Panc1 (cell line): ENCODE results near the gene FBXL17. TPM values are rescaled to one million over a fixed set of nuclear protein-coding genes. Genes with fewer than 3 reads are reported as not detected.

ENCODE experiments used
- ATAC-seq: fragments of 200-7000 bp; cut with Tn5 transposase; 2 replicates; pipeline ENCODE4 v1.9.1; 2020; ENCODE audit warnings: mild to moderate bottlenecking, moderate library complexity
- BruUV-seq: library from RNA; stranded (reverse); fragments of 400-500 nt; replicated peaks from 2 replicates; lab custom pipeline; 2021; lab: Mats Ljungman, UMichigan
- CTCF ChIA-PET: fragments of 300-600 bp; sonication (Branson Sonifier 250); formaldehyde crosslinking; loops from one replicate; lab custom pipeline; 2022; ENCODE audit warnings: antibody characterized with exemption; lab: Charles Lee
- POLR2A ChIA-PET: fragments of 300-600 bp; sonication (Branson Sonifier 250); formaldehyde crosslinking; loops from one replicate; lab custom pipeline; 2022; ENCODE audit warnings: antibody characterized with exemption; lab: Charles Lee
- DNase-seq: peaks from one replicate; pipeline ENCODE4 v3.0.0-alpha.2; 2010; ENCODE audit warnings: low read depth, low spot score
- H3K27ac ChIP-seq: 2 replicates; pipeline ENCODE4 v1.5.1; 2011; ENCODE audit warnings: mild to moderate bottlenecking, low read length, inconsistent platforms
- H3K27me3 ChIP-seq: fragments of 200-500 bp; sonication (Bioruptor generic); 2 replicates; pipeline ENCODE4 v1.6.0; 2014; ENCODE audit warnings: low read length, inconsistent platforms; ENCODE audit not compliant: control insufficient read depth, insufficient read depth
- H3K36me3 ChIP-seq: fragments of 200-500 bp; sonication (Bioruptor generic); 2 replicates; pipeline ENCODE4 v1.5.1; 2014; ENCODE audit warnings: inconsistent platforms, mild to moderate bottlenecking, low read length, moderate library complexity; ENCODE audit not compliant: control insufficient read depth, insufficient read depth
- H3K4me1 ChIP-seq: 2 replicates; pipeline ENCODE4 v1.5.1; 2011; ENCODE audit warnings: inconsistent platforms, mild to moderate bottlenecking, low read length, moderate library complexity; ENCODE audit not compliant: control insufficient read depth, insufficient read depth
- H3K4me3 ChIP-seq, 2 experiments: 2 replicates each; pipeline ENCODE4 v1.5.1; 2011 to 2012; ENCODE audit warnings: low read depth in 2 of 2, low read length in 2 of 2, mild to moderate bottlenecking in 2 of 2, inconsistent platforms in 1 of 2, moderate library complexity in 1 of 2
- H3K9me3 ChIP-seq: fragments of 200-500 bp; sonication (Bioruptor generic); 2 replicates; pipeline ENCODE4 v1.5.1; 2014; ENCODE audit warnings: low read depth, mild to moderate bottlenecking, inconsistent platforms, low read length, moderate library complexity; ENCODE audit not compliant: control insufficient read depth, insufficient read depth
- CTCF ChIP-seq: fragments of 450-650 bp; IDR thresholded peaks from 2 replicates; pipeline ENCODE4 v1.5.1; 2017; ENCODE audit warnings: mild to moderate bottlenecking
- POLR2AphosphoS5 ChIP-seq: IDR thresholded peaks from 2 replicates; pipeline ENCODE4 v1.6.1; 2012; ENCODE audit warnings: mild to moderate bottlenecking, low read depth, low read length, moderate library complexity
- REST ChIP-seq, 2 experiments: IDR thresholded peaks; 2 replicates each; pipeline ENCODE4 v1.6.1; 2011 to 2012; ENCODE audit warnings: low read depth in 2 of 2, control low read depth in 1 of 2, low read length in 1 of 2, mild to moderate bottlenecking in 1 of 2, moderate library complexity in 1 of 2; ENCODE audit not compliant: insufficient read depth in 1 of 2
- SIN3A ChIP-seq: IDR thresholded peaks from 2 replicates; pipeline ENCODE4 v1.6.1; 2012; ENCODE audit warnings: low read depth, mild to moderate bottlenecking, low read length, moderate library complexity, borderline replicate concordance; ENCODE audit not compliant: insufficient read depth
- TCF7L2 ChIP-seq: IDR thresholded peaks from 2 replicates; pipeline ENCODE4 v1.6.1; 2011; ENCODE audit warnings: mild to moderate bottlenecking, low read depth, low read length, inconsistent platforms
- in situ Hi-C: cut with HindIII; loops from 2 replicates; pipeline ENCODE4 v1.10.0; 2016; ENCODE audit warnings: low sequenced_read_pairs, low pct_unique_long_range_greater_than_20kb
- intact Hi-C: fragments of 100-400 bp; cut with micrococcal nuclease; formaldehyde crosslinking; loops from one replicate; pipeline ENCODE4 v1.10.0; 2022; ENCODE audit not compliant: unreplicated experiment
- total RNA-seq: library from RNA; stranded (reverse); gene quantifications from one replicate; pipeline ENCODE4 v1.2.1, GENCODE V29; 2021; ENCODE audit not compliant: unreplicated experiment

FBXL17 gene
- total RNA-seq, 1 experiment from 2014 or later, result 17.4 TPM

- in situ Hi-C loops, result no loop called here
Measured at GRCh38 chr5:107985144-107985543, 396.8 kb downstream of the FBXL17 start.

GRCh38 chr5:107982703-107983425, 399.0 kb downstream of the FBXL17 start:
- TF ChIP-seq REST (IDR thresholded peaks at IDR 0.05; ENCODE audit: insufficient read depth in 1 of 2, low read depth in 2 of 2, low read length in 1 of 2) (no peak), POLR2AphosphoS5 (no peak), CTCF (no peak), TCF7L2 (no peak), SIN3A (no peak)
- ChIA-PET CTCF (no interaction called here), POLR2A (interaction anchor here (0.7 kb wide), 1 partner anchor 13 kb away, joined by 3 read pairs; no protein-coding TSS in a partner anchor)
- Histone ChIP-seq H3K27me3 (no peaks in the 10 kb centered on the region), H3K36me3 (no peaks in the 10 kb centered on the region), H3K9me3 (no peaks in the 10 kb centered on the region), H3K4me1 (no peaks in the 10 kb centered on the region), H3K4me3 (no peak overlapping the region), H3K27ac (no peak overlapping the region)
- intact Hi-C loops, result no loop called here
- no peak for DNase-seq
- no TSS peak for BruUV-seq
- no peak for ATAC-seq
- in situ Hi-C loops, result no loop called here

More at GRCh38 chr5:107985144-107985543, 396.8 kb downstream of the FBXL17 start:
- no peak overlapping the region for H3K4me3 ChIP-seq
- H3K9me3 ChIP-seq, result no peaks in the 10 kb centered on the region
- DNase-seq (no peak), ATAC-seq (no peak)
- no peak overlapping the region for H3K27ac ChIP-seq
- intact Hi-C loops, result no loop called here
- no peaks in the 10 kb centered on the region for H3K4me1 ChIP-seq
- ChIA-PET CTCF (no interaction called here), POLR2A (no interaction called here)
- H3K36me3 ChIP-seq, result no peaks in the 10 kb centered on the region
- no TSS peak for BruUV-seq
- TF ChIP-seq CTCF, result no peak
- TF ChIP-seq REST (IDR thresholded peaks at IDR 0.05; ENCODE audit: insufficient read depth in 1 of 2, low read depth in 2 of 2, low read length in 1 of 2), result no peak
- no peak for TF ChIP-seq SIN3A
- no peak for TF ChIP-seq POLR2AphosphoS5
- TF ChIP-seq TCF7L2, result no peak
- no peaks in the 10 kb centered on the region for H3K27me3 ChIP-seq
